HUES48 (cell line): ENCODE measurements around the gene HS2ST1.
"Not testable (repeated sequence)": the region's sequence is repeated elsewhere in the genome, so short reads cannot be mapped to it uniquely, and the experiment has no call there.

ENCODE experiments used
- H3K27ac ChIP-seq: one replicate; pipeline ENCODE4 v1.7.0; 2013; ENCODE audit warnings: low read depth, low read length, inconsistent platforms
- H3K27me3 ChIP-seq: 2 replicates; pipeline ENCODE4 v1.6.1; 2013; ENCODE audit warnings: mild to moderate bottlenecking, low read length; ENCODE audit not compliant: control insufficient read depth, insufficient read depth
- H3K36me3 ChIP-seq: 2 replicates; pipeline ENCODE4 v1.6.1; 2013; ENCODE audit warnings: low read length; ENCODE audit not compliant: control insufficient read depth, insufficient read depth
- H3K4me1 ChIP-seq: 2 replicates; pipeline ENCODE4 v1.6.1; 2013; ENCODE audit warnings: mild to moderate bottlenecking, low read length; ENCODE audit not compliant: control insufficient read depth, insufficient read depth
- H3K4me3 ChIP-seq: 2 replicates; pipeline ENCODE4 v1.5.1; 2013; ENCODE audit warnings: mild to moderate bottlenecking, low read depth, low read length
- H3K9ac ChIP-seq: 2 replicates; pipeline ENCODE4 v1.6.1; 2013; ENCODE audit warnings: mild to moderate bottlenecking, low read depth, low read length, moderate library complexity
- H3K9me3 ChIP-seq: 2 replicates; pipeline ENCODE4 v1.6.1; 2013; ENCODE audit warnings: low read length; ENCODE audit not compliant: control insufficient read depth, insufficient read depth

HS2ST1 gene

GRCh38 chr1:87064309-87064708 lies 149.9 kb downstream of the HS2ST1 start:
- no peaks in the 10 kb centered on the region for H3K9me3 ChIP-seq
- no peaks in the 10 kb centered on the region for H3K4me1 ChIP-seq
- H3K27me3 ChIP-seq = no peaks in the 10 kb centered on the region
- H3K9ac ChIP-seq = no peak overlapping the region
- no peak overlapping the region for H3K27ac ChIP-seq
- H3K4me3 ChIP-seq = no peak overlapping the region
- H3K36me3 ChIP-seq = no peaks in the 10 kb centered on the region

GRCh38 chr1:87064986-87065385 lies 150.6 kb downstream of the HS2ST1 start:
- H3K27me3 ChIP-seq = no peaks in the 10 kb centered on the region
- H3K36me3 ChIP-seq = no peaks in the 10 kb centered on the region
- H3K9me3 ChIP-seq = no peaks in the 10 kb centered on the region
- H3K27ac ChIP-seq = no peak overlapping the region
- no peaks in the 10 kb centered on the region for H3K4me1 ChIP-seq
- H3K9ac ChIP-seq = no peak overlapping the region
- no peak overlapping the region for H3K4me3 ChIP-seq

DNA sequence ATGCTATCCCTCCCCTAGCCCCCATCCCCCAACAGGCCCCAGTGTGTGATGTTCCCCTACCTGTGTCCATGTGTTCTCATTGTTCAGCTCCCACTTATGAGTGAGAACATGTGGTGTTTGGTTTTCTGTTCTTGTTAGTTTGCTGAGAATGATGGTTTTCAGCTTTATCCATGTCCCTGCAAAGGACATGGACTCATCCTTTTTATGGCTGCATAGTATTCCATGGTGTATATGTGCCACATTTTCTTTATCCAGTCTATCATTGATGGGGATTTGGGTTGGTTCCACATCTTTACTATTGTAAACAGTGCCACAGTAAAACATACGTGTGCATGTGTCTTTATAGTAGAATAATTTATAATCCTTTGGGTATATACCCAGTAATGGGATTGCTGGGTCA lies 152.3 kb downstream of the HS2ST1 start:
- not testable (repeated sequence) for H3K4me3 ChIP-seq, H3K9me3 ChIP-seq, H3K4me1 ChIP-seq, H3K36me3 ChIP-seq, H3K27me3 ChIP-seq, H3K27ac ChIP-seq, H3K9ac ChIP-seq

DNA sequence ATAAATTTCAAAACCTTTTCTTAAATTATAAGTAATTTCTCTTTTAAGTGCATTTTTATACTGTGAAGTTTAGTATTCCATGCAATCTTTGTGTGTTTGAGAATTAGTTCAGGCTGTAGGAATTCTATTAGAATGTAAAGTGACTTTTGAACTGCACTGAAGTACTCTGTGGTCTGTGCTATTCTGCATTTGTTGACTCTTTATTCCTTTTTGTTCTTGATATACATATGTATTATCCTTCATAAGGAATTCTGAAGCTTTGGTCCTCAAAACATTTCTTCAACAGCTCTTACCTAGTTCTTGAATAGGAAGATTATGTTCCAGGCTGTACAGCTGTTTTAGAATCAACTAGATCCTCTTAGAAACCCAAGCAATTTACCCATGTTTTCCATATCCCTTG lies 158.0 kb downstream of the HS2ST1 start:
- no peaks in the 10 kb centered on the region for H3K9me3 ChIP-seq
- no peak overlapping the region for H3K9ac ChIP-seq
- H3K4me1 ChIP-seq = peaks cover 17% of the 10 kb centered on the region
- H3K27me3 ChIP-seq = no peaks in the 10 kb centered on the region
- no peak overlapping the region for H3K27ac ChIP-seq
- H3K4me3 ChIP-seq = no peak overlapping the region
- 0 out of 2 replicates have a peak, but pooled peaks cover 5% of the 10 kb centered on the region for H3K36me3 ChIP-seq

- no peak overlapping the region for H3K9ac ChIP-seq
- no peaks in the 10 kb centered on the region for H3K27me3 ChIP-seq
- no peaks in the 10 kb centered on the region for H3K9me3 ChIP-seq
- H3K36me3 ChIP-seq = 0 out of 2 replicates have a peak, but pooled peaks cover 5% of the 10 kb centered on the region
- no peak overlapping the region for H3K27ac ChIP-seq
- H3K4me3 ChIP-seq = no peak overlapping the region
- peaks cover 17% of the 10 kb centered on the region for H3K4me1 ChIP-seq
These were observed 158.5 kb downstream of the HS2ST1 start for GRCh38 chr1:87072904-87073303.

DNA sequence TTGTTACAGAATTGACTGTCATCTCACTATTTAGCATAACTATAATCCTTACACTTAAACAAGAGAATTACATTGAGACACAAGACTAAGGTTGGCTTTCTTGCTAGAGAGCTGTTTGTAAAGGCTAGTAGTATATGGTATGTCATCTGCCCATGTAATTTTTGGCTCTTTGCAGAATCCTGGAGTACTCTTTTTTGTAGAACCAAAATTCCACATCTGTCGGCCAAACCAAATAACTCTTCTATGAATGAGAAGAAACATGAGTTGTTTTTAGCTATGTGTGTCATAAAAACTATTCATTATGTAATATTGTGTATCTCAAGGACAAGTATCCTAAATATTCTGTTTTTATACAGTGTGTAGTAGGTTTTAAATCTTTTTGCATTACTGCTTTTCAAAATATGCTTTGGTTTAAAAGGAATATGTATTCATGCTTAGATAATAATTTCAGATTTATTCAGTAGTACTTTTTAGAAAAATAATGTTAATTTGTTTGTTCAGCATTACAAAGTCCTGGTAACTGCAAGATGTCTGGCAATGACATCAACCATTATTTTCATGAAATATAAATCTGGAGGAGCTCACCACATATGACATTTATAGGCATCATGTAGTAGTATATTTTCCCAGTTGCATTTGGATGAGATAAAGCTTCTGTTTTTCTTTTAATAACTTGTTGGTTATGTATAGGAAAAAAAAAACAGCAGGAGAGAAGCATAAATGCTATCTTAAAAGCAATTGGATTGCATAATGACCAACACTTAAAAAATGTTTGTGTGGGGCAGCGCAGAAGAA lies 159.8 kb downstream of the HS2ST1 start:
- Histone ChIP-seq H3K27me3 (no peaks in the 10 kb centered on the region), H3K4me3 (no peak overlapping the region), H3K9me3 (no peaks in the 10 kb centered on the region), H3K9ac (no peak overlapping the region), H3K4me1 (peaks cover 17% of the 10 kb centered on the region), H3K27ac (no peak overlapping the region), H3K36me3 (0 out of 2 replicates have a peak, but pooled peaks cover 5% of the 10 kb centered on the region)

- 0 out of 2 replicates have a peak, but pooled peaks cover 1% of the 10 kb centered on the region for H3K36me3 ChIP-seq
- H3K27me3 ChIP-seq = no peaks in the 10 kb centered on the region
- H3K4me3 ChIP-seq = no peak overlapping the region
- no peaks in the 10 kb centered on the region for H3K9me3 ChIP-seq
- H3K4me1 ChIP-seq = peaks cover 5% of the 10 kb centered on the region; the same call in 1 of the 2 replicates
- H3K9ac ChIP-seq = no peak overlapping the region
- no peak overlapping the region for H3K27ac ChIP-seq
These were observed 163.7 kb downstream of the HS2ST1 start for GRCh38 chr1:87077959-87078639.

GRCh38 chr1:87084244-87084836 lies 169.9 kb downstream of the HS2ST1 start:
- no peaks in the 10 kb centered on the region for H3K36me3 ChIP-seq
- H3K4me3 ChIP-seq = no peak overlapping the region
- H3K4me1 ChIP-seq = peaks cover 13% of the 10 kb centered on the region
- no peak overlapping the region for H3K9ac ChIP-seq
- H3K9me3 ChIP-seq = no peaks in the 10 kb centered on the region
- H3K27me3 ChIP-seq = no peaks in the 10 kb centered on the region
- H3K27ac ChIP-seq = peak overlapping the region; percentile 6

GRCh38 chr1:87086120-87086519 lies 171.7 kb downstream of the HS2ST1 start:
- H3K4me1 ChIP-seq = peaks cover 21% of the 10 kb centered on the region
- H3K36me3 ChIP-seq = no peaks in the 10 kb centered on the region
- H3K9me3 ChIP-seq = no peaks in the 10 kb centered on the region
- no peak overlapping the region for H3K9ac ChIP-seq
- no peaks in the 10 kb centered on the region for H3K27me3 ChIP-seq
- H3K27ac ChIP-seq = no peak overlapping the region
- H3K4me3 ChIP-seq = no peak overlapping the region

- Histone ChIP-seq H3K4me3 (no peak overlapping the region), H3K36me3 (no peaks in the 10 kb centered on the region), H3K27ac (peak overlapping the region; percentile 12), H3K9ac (no peak overlapping the region), H3K9me3 (no peaks in the 10 kb centered on the region), H3K4me1 (peaks cover 14% of the 10 kb centered on the region), H3K27me3 (no peaks in the 10 kb centered on the region)
These were observed 174.8 kb downstream of the HS2ST1 start for GRCh38 chr1:87089070-87089736.
